Stimulated activated CD8-positive, alpha-beta memory T cell treated with anti-CD3 and anti-CD28 coated beads, Interleukin-7, amount 100 ng/mL, for 4 hours (primary cell): ENCODE data around the gene TMEM229B.

Experiments
- DNase-seq, 2 donors: peaks; one replicate each; pipeline ENCODE4 v3.0.0-alpha.2; 2020; ENCODE audit warnings: low read depth in 2 of 2

The TMEM229B gene

GRCh38 chr14:67424539-67424938 is 64.0 kb downstream of the TMEM229B start:
- DNase-seq = no peak

- DNase-seq = no peak
Observed at GRCh38 chr14:67423424-67423823, 65.1 kb downstream of the TMEM229B start.

- no peak for DNase-seq
Observed at GRCh38 chr14:67421356-67422224, 66.9 kb downstream of the TMEM229B start.
